B cell (primary cell): ENCODE results near the gene KCNAB3. TPM values are rescaled to one million over a fixed set of nuclear protein-coding genes. Genes with fewer than 3 reads are reported as not detected.

ENCODE experiments used
- ATAC-seq: fragments of 200-7000 bp; cut with Tn5 transposase; one replicate; pipeline ENCODE4 v1.10.0; 2021; ENCODE audit warnings: low read depth, mild to moderate bottlenecking, moderate number of reproducible peaks, moderate library complexity
- CTCF ChIA-PET: fragments of 350-600 bp; sonication (Branson Sonifier 250); formaldehyde crosslinking; loops from one replicate; lab custom pipeline; 2021; ENCODE audit warnings: antibody characterized with exemption, inconsistent platforms; lab: Charles Lee
- POLR2A ChIA-PET: fragments of 350-600 bp; sonication (Branson Sonifier 250); formaldehyde crosslinking; loops from one replicate; lab custom pipeline; 2021; ENCODE audit warnings: antibody characterized with exemption; lab: Charles Lee
- DNase-seq: peaks from one replicate; pipeline ENCODE4 v3.0.0; 2013
- H2AFZ ChIP-seq: 2 replicates; pipeline ENCODE4 v1.6.1; 2012; ENCODE audit warnings: mild to moderate bottlenecking, low read depth, low read length; ENCODE audit not compliant: insufficient read depth, poor library complexity, severe bottlenecking
- H3K27ac ChIP-seq, 2 donors: 1 replicate in 1 of 2; 2 replicates in 1 of 2; pipeline ENCODE4 v1.5.1; 2012 to 2013; ENCODE audit warnings: low read length in 2 of 2, mild to moderate bottlenecking in 2 of 2, moderate library complexity in 1 of 2
- H3K27me3 ChIP-seq, 4 experiments: fragments of 200-600 bp in 1 of 4; sonication (generic) in 1 of 4; replicated peaks in 1 of 4; 1 replicate in 2 of 4; 2 replicates in 2 of 4; pipeline versions ENCODE4 v1.6.1 to v1.7.0; 2013 to 2016; ENCODE audit warnings: low read length in 3 of 4, mild to moderate bottlenecking in 2 of 4, mixed read lengths in 1 of 4, moderate library complexity in 1 of 4; ENCODE audit not compliant: insufficient read depth in 4 of 4, control insufficient read depth in 3 of 4; ENCODE audit errors: control extremely low read depth in 1 of 4
- H3K36me3 ChIP-seq, 2 experiments: replicated peaks in 1 of 2; 1 replicate in 1 of 2; 2 replicates in 1 of 2; pipeline versions ENCODE4 v1.6.1 to v1.7.1; 2013; ENCODE audit warnings: low read length in 1 of 2; ENCODE audit not compliant: insufficient read depth in 2 of 2, control insufficient read depth in 1 of 2; ENCODE audit errors: control extremely low read depth in 1 of 2, extremely low read depth in 1 of 2
- H3K4me1 ChIP-seq, 2 donors: fragments of 200-600 bp in 1 of 2; sonication (generic) in 1 of 2; 1 replicate in 1 of 2; 2 replicates in 1 of 2; pipeline versions ENCODE4 v1.5.1 to v1.6.1; 2013 to 2017; ENCODE audit warnings: low read length in 2 of 2; ENCODE audit not compliant: control insufficient read depth in 2 of 2, insufficient read depth in 2 of 2
- H3K4me2 ChIP-seq: replicated peaks from 2 replicates; pipeline ENCODE3; 2012; ENCODE audit warnings: mild to moderate bottlenecking, low read depth, low read length; ENCODE audit not compliant: poor library complexity, severe bottlenecking
- H3K4me3 ChIP-seq, 5 experiments: fragments of 200-600 bp in 1 of 5; sonication (generic) in 1 of 5; 1 replicate in 3 of 5; 2 replicates in 2 of 5; pipeline versions ENCODE4 v1.5.1 to v1.7.0; 2011 to 2016; ENCODE audit warnings: low read length in 4 of 5, mild to moderate bottlenecking in 4 of 5, low read depth in 2 of 5, control low read depth in 1 of 5, moderate library complexity in 1 of 5; ENCODE audit not compliant: insufficient read depth in 1 of 5; ENCODE audit errors: control extremely low read depth in 1 of 5, extremely low read depth in 1 of 5
- H3K79me2 ChIP-seq: fragments of 200-600 bp; sonication (generic); one replicate; pipeline ENCODE4 v1.6.0; 2016; ENCODE audit warnings: low read length; ENCODE audit not compliant: control insufficient read depth, insufficient read depth
- H3K9ac ChIP-seq: fragments of 200-600 bp; sonication (generic); 2 replicates; pipeline ENCODE4 v1.6.1; 2017; ENCODE audit warnings: mild to moderate bottlenecking, low read length, moderate library complexity
- H3K9me3 ChIP-seq, 3 donors: one replicate each; pipeline versions ENCODE4 v1.6.1 to v1.7.1; 2013; ENCODE audit warnings: low read length in 2 of 3; ENCODE audit not compliant: control insufficient read depth in 2 of 3, insufficient read depth in 1 of 3; ENCODE audit errors: control extremely low read depth in 1 of 3
- H4K20me1 ChIP-seq: 2 replicates; pipeline ENCODE4 v1.6.0; 2012; ENCODE audit warnings: mild to moderate bottlenecking, low read length; ENCODE audit not compliant: insufficient read depth, control insufficient read depth, poor library complexity, severe bottlenecking
- H3K27ac Mint-ChIP-seq: one replicate; pipeline ENCODE4 v1.8.0; 2021; ENCODE audit warnings: mixed read lengths
- H3K27me3 Mint-ChIP-seq: one replicate; pipeline ENCODE4 v1.8.0; 2021; ENCODE audit warnings: mixed read lengths
- H3K4me1 Mint-ChIP-seq: one replicate; pipeline ENCODE4 v1.8.0; 2021; ENCODE audit warnings: mixed read lengths
- H3K4me3 Mint-ChIP-seq: one replicate; pipeline ENCODE4 v1.8.0; 2021; ENCODE audit warnings: mixed read lengths
- H3K9me3 Mint-ChIP-seq: one replicate; pipeline ENCODE4 v1.8.0; 2022; ENCODE audit warnings: mixed read lengths; ENCODE audit not compliant: insufficient read depth
- CTCF ChIP-seq: fragments of 200-600 bp; IDR thresholded peaks from one replicate; pipeline ENCODE4 v1.8.0; 2022; ENCODE audit warnings: antibody characterized with exemption, mild to moderate bottlenecking
- EZH2 ChIP-seq: IDR thresholded peaks from 2 replicates; pipeline ENCODE4 v1.6.1; 2012; ENCODE audit warnings: borderline replicate concordance, low read depth, mild to moderate bottlenecking, moderate library complexity, low read length; ENCODE audit not compliant: insufficient read depth, poor library complexity, severe bottlenecking
- WGBS: methylation state at CpG from one replicate; pipeline ENCODE4 v1.1.5; 2013; ENCODE audit warnings: missing lambda C conversion rate; ENCODE audit not compliant: insufficient coverage; 5-methylcytosine and 5-hydroxymethylcytosine counted together
- intact Hi-C: fragments of 100-400 bp; cut with micrococcal nuclease; formaldehyde crosslinking; loops from one replicate; pipeline ENCODE4 v1.10.0; 2022
- polyA plus RNA-seq: library from polyadenylated mRNA; depleted of rRNA; stranded (reverse); fragments of >200 nt; gene quantifications from 2 replicates; pipeline ENCODE4 v1.2.3, GENCODE V29; 2012
- total RNA-seq, 2 donors: library from RNA; stranded (reverse); fragments of 120-200 nt in 1 of 2; gene quantifications; 1 replicate in 1 of 2; 2 replicates in 1 of 2; pipeline versions ENCODE4 v1.2.3 to v1.2.4, GENCODE V29; 2013 to 2022

The KCNAB3 gene
- total and polyA plus RNA-seq, 2 donors (not counting 1 experiment from before 2014, with no cell fraction given), result 11.4 to 16.3 TPM

GRCh38 chr17:7951143-7951792 lies 21.6 kb upstream of the KCNAB3 start:
- Histone ChIP-seq H3K4me2 (peak overlapping the region; percentile 8), H3K9ac (no peak overlapping the region), H3K79me2 (no peaks in the 10 kb centered on the region), H3K36me3 (peaks cover 9 to 22% of the 10 kb centered on the region in 2 experiments), H3K4me3 (no peak overlapping the region), H3K9me3 (no peaks in the 10 kb centered on the region), H2AFZ (peak overlapping the region; percentile 47), H3K27me3 (no peaks in the 10 kb centered on the region), H3K27ac (peak overlapping the region in 1 of 2 donors; percentile 60), H4K20me1 (no peaks in the 10 kb centered on the region), H3K4me1 (peaks cover 8 to 9% of the 10 kb centered on the region in 2 donors)
- TF ChIP-seq CTCF (no peak), EZH2 (no peak)
- DNase-seq (peak; percentile 47), ATAC-seq (peak; percentile 56)
- Mint-ChIP-seq H3K27me3 (no peaks in the 10 kb centered on the region), H3K27ac (peak overlapping the region; percentile 51), H3K9me3 (no peaks in the 10 kb centered on the region), H3K4me1 (peaks cover 11% of the 10 kb centered on the region), H3K4me3 (no peak overlapping the region)
- CTCF ChIA-PET, result interaction anchor here (0.6 kb wide), 1 partner anchor 123 kb away, joined by 3 read pairs; no protein-coding TSS in a partner anchor
- POLR2A ChIA-PET, result no interaction called here
- WGBS, result 40% methylated on average over 1 of the region's 5 CpGs
- intact Hi-C loops, result no loop called here

GRCh38 chr17:7950578-7950977 lies 20.9 kb upstream of the KCNAB3 start:
- no peaks in the 10 kb centered on the region for H3K79me2 ChIP-seq
- H2AFZ ChIP-seq, result no peak overlapping the region
- CTCF ChIA-PET, result no interaction called here
- peaks cover 9 to 11% of the 10 kb centered on the region in 2 donors for H3K4me1 ChIP-seq
- H3K4me3 ChIP-seq, result no peak overlapping the region
- no peaks in the 10 kb centered on the region for H3K27me3 ChIP-seq
- TF ChIP-seq EZH2, result no peak
- TF ChIP-seq CTCF, result no peak
- peaks cover 11% of the 10 kb centered on the region for H3K4me1 Mint-ChIP-seq
- H3K9ac ChIP-seq, result no peak overlapping the region
- no peaks in the 10 kb centered on the region for H3K9me3 ChIP-seq
- no peaks in the 10 kb centered on the region for H4K20me1 ChIP-seq
- H3K9me3 Mint-ChIP-seq, result no peaks in the 10 kb centered on the region
- no peak overlapping the region for H3K4me3 Mint-ChIP-seq
- intact Hi-C loops, result no loop called here
- DNase-seq, result no peak
- no peak overlapping the region for H3K27ac ChIP-seq
- H3K36me3 ChIP-seq, result peaks cover 11 to 29% of the 10 kb centered on the region in 2 experiments
- no peaks in the 10 kb centered on the region for H3K27me3 Mint-ChIP-seq
- no peak for ATAC-seq
- POLR2A ChIA-PET, result no interaction called here
- no peak overlapping the region for H3K27ac Mint-ChIP-seq
- no CpG with 5 or more reads among the region's 3 CpGs for WGBS
- no peak overlapping the region for H3K4me2 ChIP-seq
